Astrocyte (in vitro differentiated cells and primary cell): ENCODE measurements around the gene ATXN10. TPM values are rescaled to one million over a fixed set of nuclear protein-coding genes. Genes with fewer than 3 reads are reported as not detected.

Experiments
- DNase-seq: peaks from one replicate; pipeline ENCODE4 v3.0.0-alpha.2; 2010; ENCODE audit warnings: low read depth
- FAIRE-seq: peaks from 2 replicates; lab custom pipeline; 2011; peaks lifted over from hg19 to GRCh38; lab: Jason Lieb, UNC
- H2AFZ ChIP-seq: 2 replicates; pipeline ENCODE4 v1.6.0; 2012; ENCODE audit warnings: low read depth, low read length, inconsistent platforms
- H3K27ac ChIP-seq: 2 replicates; pipeline ENCODE4 v1.5.1; 2011; ENCODE audit warnings: low read depth, low read length, inconsistent platforms
- H3K27me3 ChIP-seq: 2 replicates; pipeline ENCODE4 v1.6.0; 2011; ENCODE audit warnings: low read length, inconsistent platforms; ENCODE audit not compliant: insufficient read depth
- H3K36me3 ChIP-seq: 2 replicates; pipeline ENCODE4 v1.5.1; 2011; ENCODE audit warnings: low read length, inconsistent platforms; ENCODE audit not compliant: insufficient read depth
- H3K4me1 ChIP-seq: 2 replicates; pipeline ENCODE4 v1.5.1; 2011; ENCODE audit warnings: low read length, inconsistent platforms; ENCODE audit not compliant: insufficient read depth
- H3K4me2 ChIP-seq: 2 replicates; pipeline ENCODE4 v1.6.0; 2012; ENCODE audit warnings: low read length, inconsistent platforms
- H3K4me3 ChIP-seq: 2 replicates; pipeline ENCODE4 v1.5.1; 2011; ENCODE audit warnings: low read depth, mild to moderate bottlenecking, low read length, inconsistent platforms; ENCODE audit not compliant: insufficient read depth
- H3K79me2 ChIP-seq: 2 replicates; pipeline ENCODE4 v1.6.0; 2012; ENCODE audit warnings: mild to moderate bottlenecking, low read length, inconsistent platforms; ENCODE audit not compliant: insufficient read depth
- H3K9ac ChIP-seq: 2 replicates; pipeline ENCODE4 v1.6.0; 2012; ENCODE audit warnings: mild to moderate bottlenecking, low read length, inconsistent platforms
- H3K9me3 ChIP-seq: 2 replicates; pipeline ENCODE4 v1.5.1; 2012; ENCODE audit warnings: low read depth, mild to moderate bottlenecking, low read length, inconsistent platforms; ENCODE audit not compliant: insufficient read depth
- H4K20me1 ChIP-seq: 2 replicates; pipeline ENCODE4 v1.6.0; 2012; ENCODE audit warnings: low read length, inconsistent platforms; ENCODE audit not compliant: insufficient read depth
- H3K27ac Mint-ChIP-seq: one replicate; pipeline ENCODE4 v1.8.0; 2021; ENCODE audit warnings: mild to moderate bottlenecking, mixed read lengths; ENCODE audit not compliant: unreplicated experiment
- H3K27me3 Mint-ChIP-seq: one replicate; pipeline ENCODE4 v1.8.0; 2021; ENCODE audit warnings: low read depth, mixed read lengths; ENCODE audit not compliant: unreplicated experiment
- H3K36me3 Mint-ChIP-seq: one replicate; pipeline ENCODE4 v1.8.0; 2021; ENCODE audit warnings: low read depth, mixed read lengths; ENCODE audit not compliant: unreplicated experiment
- H3K4me1 Mint-ChIP-seq: one replicate; pipeline ENCODE4 v1.8.0; 2021; ENCODE audit warnings: low read depth, mixed read lengths; ENCODE audit not compliant: unreplicated experiment
- H3K4me3 Mint-ChIP-seq: one replicate; pipeline ENCODE4 v1.8.0; 2021; ENCODE audit warnings: mild to moderate bottlenecking, moderate library complexity, mixed read lengths; ENCODE audit not compliant: unreplicated experiment
- H3K9me3 Mint-ChIP-seq: one replicate; pipeline ENCODE4 v1.8.0; 2021; ENCODE audit warnings: mild to moderate bottlenecking, mixed read lengths; ENCODE audit not compliant: unreplicated experiment
- EZH2 ChIP-seq: IDR thresholded peaks from 2 replicates; pipeline ENCODE4 v1.6.1; 2012; ENCODE audit warnings: mild to moderate bottlenecking, low read length, inconsistent platforms; ENCODE audit not compliant: insufficient read depth
- total RNA-seq: library from RNA; stranded (reverse); gene quantifications from 2 replicates; pipeline ENCODE4 v1.2.1, GENCODE V29; 2021
- TF ChIP-seq, protein P1 (sequence below): IDR thresholded peaks from 2 replicates; pipeline ENCODE4 v1.5.1; 2011; ENCODE audit warnings: low read depth, mild to moderate bottlenecking, inconsistent platforms, low read length, moderate library complexity; ENCODE audit not compliant: insufficient read depth

The ATXN10 gene
- total RNA-seq, 1 donor from 2014 or later = 195 TPM

DNA sequence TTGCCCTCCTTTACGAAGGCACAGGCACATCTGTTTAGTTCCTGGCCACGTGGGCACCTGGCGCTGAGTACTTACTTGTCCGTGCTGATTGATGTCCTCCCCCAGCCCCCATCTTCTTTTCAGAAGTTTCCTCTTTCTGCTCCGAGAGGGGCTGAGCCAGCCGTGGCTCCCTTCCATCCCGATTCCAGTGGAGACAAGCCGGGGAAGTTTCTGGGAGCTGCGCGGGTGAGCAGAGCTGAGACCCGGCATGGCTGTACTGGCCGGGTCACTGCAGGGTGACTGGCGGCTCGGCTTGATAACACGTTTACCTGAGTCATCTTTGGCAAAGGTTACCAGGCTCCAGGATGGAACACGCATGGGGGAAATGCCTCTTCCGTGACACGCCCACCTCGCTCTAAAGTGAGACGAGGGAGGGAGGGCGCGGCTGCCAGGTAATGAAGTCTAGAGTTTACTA lies 45.4 kb upstream of the ATXN10 start:
- H3K9me3 Mint-ChIP-seq = peaks cover 1% of the 10 kb centered on the region
- Histone ChIP-seq H3K36me3 (no peaks in the 10 kb centered on the region), H2AFZ (no peak overlapping the region), H3K4me1 (peaks cover 7% of the 10 kb centered on the region), H3K27ac (no peak overlapping the region), H3K79me2 (no peaks in the 10 kb centered on the region), H3K4me2 (no peak overlapping the region), H3K9me3 (no peaks in the 10 kb centered on the region), H4K20me1 (no peaks in the 10 kb centered on the region), H3K9ac (no peak overlapping the region), H3K4me3 (no peak overlapping the region), H3K27me3 (peaks cover 4% of the 10 kb centered on the region)
- FAIRE-seq = no peak
- no peak overlapping the region for H3K4me3 Mint-ChIP-seq
- no peak for DNase-seq
- no peaks in the 10 kb centered on the region for H3K36me3 Mint-ChIP-seq
- peaks cover 2% of the 10 kb centered on the region for H3K4me1 Mint-ChIP-seq
- H3K27me3 Mint-ChIP-seq = peaks cover 23% of the 10 kb centered on the region
- TF ChIP-seq, protein P1, sequence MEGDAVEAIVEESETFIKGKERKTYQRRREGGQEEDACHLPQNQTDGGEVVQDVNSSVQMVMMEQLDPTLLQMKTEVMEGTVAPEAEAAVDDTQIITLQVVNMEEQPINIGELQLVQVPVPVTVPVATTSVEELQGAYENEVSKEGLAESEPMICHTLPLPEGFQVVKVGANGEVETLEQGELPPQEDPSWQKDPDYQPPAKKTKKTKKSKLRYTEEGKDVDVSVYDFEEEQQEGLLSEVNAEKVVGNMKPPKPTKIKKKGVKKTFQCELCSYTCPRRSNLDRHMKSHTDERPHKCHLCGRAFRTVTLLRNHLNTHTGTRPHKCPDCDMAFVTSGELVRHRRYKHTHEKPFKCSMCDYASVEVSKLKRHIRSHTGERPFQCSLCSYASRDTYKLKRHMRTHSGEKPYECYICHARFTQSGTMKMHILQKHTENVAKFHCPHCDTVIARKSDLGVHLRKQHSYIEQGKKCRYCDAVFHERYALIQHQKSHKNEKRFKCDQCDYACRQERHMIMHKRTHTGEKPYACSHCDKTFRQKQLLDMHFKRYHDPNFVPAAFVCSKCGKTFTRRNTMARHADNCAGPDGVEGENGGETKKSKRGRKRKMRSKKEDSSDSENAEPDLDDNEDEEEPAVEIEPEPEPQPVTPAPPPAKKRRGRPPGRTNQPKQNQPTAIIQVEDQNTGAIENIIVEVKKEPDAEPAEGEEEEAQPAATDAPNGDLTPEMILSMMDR = no peak
- no peak for TF ChIP-seq EZH2
- H3K27ac Mint-ChIP-seq = no peak overlapping the region

DNA sequence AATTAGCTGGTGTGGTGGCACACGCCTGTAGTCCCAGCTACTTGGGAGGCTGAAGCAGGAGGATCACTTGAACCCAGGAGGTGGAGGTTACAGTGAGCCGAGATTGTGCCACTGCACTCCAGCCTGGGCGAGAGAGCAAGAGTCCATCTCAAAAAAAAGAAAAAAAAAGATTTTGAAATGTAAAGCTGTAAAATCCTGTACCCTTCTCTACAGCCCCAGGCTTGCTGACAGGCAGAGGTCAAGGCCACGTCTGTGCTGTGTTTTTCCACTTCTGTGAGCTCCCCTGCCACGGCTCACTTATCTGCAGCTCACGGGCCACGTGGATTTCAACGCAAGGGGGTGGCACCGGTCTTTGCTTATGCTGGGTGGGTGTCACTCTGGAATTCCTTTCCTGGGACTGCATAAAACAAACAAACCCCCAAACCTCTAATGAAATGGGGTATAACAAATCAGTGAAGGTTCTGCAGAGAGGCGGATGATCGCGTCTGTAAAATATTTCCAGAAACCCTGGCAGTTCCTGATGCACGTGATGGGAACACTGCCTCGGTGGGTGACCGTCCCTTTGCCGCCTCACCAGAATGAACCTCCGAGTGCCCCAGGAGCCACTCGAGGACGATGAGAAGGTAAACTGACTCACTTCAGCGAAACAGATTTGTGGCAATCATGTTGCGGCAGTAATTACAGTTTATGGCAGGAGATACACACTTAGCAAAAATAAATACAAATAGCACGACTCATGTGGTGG lies 44.0 kb upstream of the ATXN10 start:
- peaks cover 7% of the 10 kb centered on the region for H3K27me3 ChIP-seq
- no peak overlapping the region for H2AFZ ChIP-seq
- Mint-ChIP-seq H3K27ac (no peak overlapping the region), H3K36me3 (no peaks in the 10 kb centered on the region), H3K4me1 (peaks cover 4% of the 10 kb centered on the region), H3K9me3 (no peaks in the 10 kb centered on the region), H3K27me3 (peaks cover 30% of the 10 kb centered on the region), H3K4me3 (no peak overlapping the region)
- no peak overlapping the region for H3K9ac ChIP-seq
- H3K4me1 ChIP-seq = peaks cover 8% of the 10 kb centered on the region
- DNase-seq (no peak), FAIRE-seq (no peak)
- H3K27ac ChIP-seq = no peak overlapping the region
- no peaks in the 10 kb centered on the region for H3K9me3 ChIP-seq
- no peak overlapping the region for H3K4me3 ChIP-seq
- H3K4me2 ChIP-seq = no peak overlapping the region
- no peaks in the 10 kb centered on the region for H3K79me2 ChIP-seq
- TF ChIP-seq EZH2 = no peak
- TF ChIP-seq, protein P1 = no peak
- H3K36me3 ChIP-seq = no peaks in the 10 kb centered on the region
- no peaks in the 10 kb centered on the region for H4K20me1 ChIP-seq

DNA sequence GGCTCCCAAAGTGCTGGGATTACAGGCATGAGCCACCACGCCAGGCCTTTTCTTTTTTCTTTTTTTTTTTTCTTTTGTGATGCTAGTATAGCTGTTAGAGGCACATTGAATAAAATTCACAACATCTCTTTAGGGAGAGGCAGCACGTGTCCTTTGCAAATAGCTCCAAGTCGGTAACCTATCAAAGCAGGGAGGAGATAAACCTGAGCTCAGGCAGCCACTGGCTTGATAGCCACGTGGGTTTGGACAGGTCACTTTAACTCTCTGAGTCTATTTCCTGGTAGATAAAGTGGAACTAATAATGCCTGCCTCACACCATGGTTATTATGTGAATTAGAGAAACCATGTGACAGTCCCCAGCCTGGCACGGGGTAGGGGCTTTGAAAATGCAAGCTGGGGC lies 43.1 kb upstream of the ATXN10 start:
- H3K4me3 ChIP-seq = no peak overlapping the region
- H3K4me1 ChIP-seq = peaks cover 17% of the 10 kb centered on the region
- DNase-seq (no peak), FAIRE-seq (no peak)
- no peaks in the 10 kb centered on the region for H3K9me3 ChIP-seq
- no peak overlapping the region for H3K4me2 ChIP-seq
- no peak overlapping the region for H2AFZ ChIP-seq
- peaks cover 11% of the 10 kb centered on the region for H3K27me3 ChIP-seq
- no peaks in the 10 kb centered on the region for H3K36me3 Mint-ChIP-seq
- H3K9me3 Mint-ChIP-seq = no peaks in the 10 kb centered on the region
- no peak for TF ChIP-seq EZH2
- no peak overlapping the region for H3K9ac ChIP-seq
- no peak overlapping the region for H3K4me3 Mint-ChIP-seq
- H3K27me3 Mint-ChIP-seq = peaks cover 34% of the 10 kb centered on the region
- H3K36me3 ChIP-seq = no peaks in the 10 kb centered on the region
- H3K4me1 Mint-ChIP-seq = peaks cover 10% of the 10 kb centered on the region
- no peak overlapping the region for H3K27ac Mint-ChIP-seq
- H4K20me1 ChIP-seq = no peaks in the 10 kb centered on the region
- no peaks in the 10 kb centered on the region for H3K79me2 ChIP-seq
- no peak overlapping the region for H3K27ac ChIP-seq
